H1 (cell line): ENCODE data around the gene GINS2. TPM values are rescaled to one million over a fixed set of nuclear protein-coding genes. Genes with fewer than 3 reads are reported as not detected.

Experiments used
- BRCA1 ChIP-seq: IDR thresholded peaks from 2 replicates; pipeline ENCODE4 v1.6.1; 2012; ENCODE audit warnings: low read depth, low read length, improper control_type of control experiment
- EP300 ChIP-seq, 2 experiments: IDR thresholded peaks; 1 replicate in 1 of 2; 2 replicates in 1 of 2; pipeline ENCODE4 v1.6.1; 2011 to 2012; ENCODE audit warnings: low read depth in 2 of 2, low read length in 2 of 2, mild to moderate bottlenecking in 2 of 2, borderline replicate concordance in 1 of 2, inconsistent platforms in 1 of 2, moderate library complexity in 1 of 2
- SIX5 ChIP-seq: IDR thresholded peaks from 2 replicates; pipeline ENCODE4 v1.6.1; 2011; ENCODE audit warnings: mild to moderate bottlenecking, low read depth, low read length
- TAF7 ChIP-seq: optimal IDR thresholded peaks from 2 replicates; pipeline ENCODE3; 2011; ENCODE audit warnings: low read depth, mild to moderate bottlenecking, inconsistent platforms, low read length, moderate library complexity, borderline replicate concordance
- polyA plus RNA-seq, 7 experiments: library from polyadenylated mRNA; depleted of rRNA in 3 of 7; stranded (reverse) in 5 of 7; unstranded in 2 of 7; fragments of >200 nt in 5 of 7; fragments of 200-250 nt in 2 of 7; gene quantifications; 1 replicate in 5 of 7; 2 replicates in 1 of 7; 4 replicates in 1 of 7; pipeline versions ENCODE4 v1.2.1 to v1.2.3, GENCODE V29; 2011 to 2013; ENCODE audit warnings: missing spikeins in 2 of 7, mixed read lengths in 2 of 7
- total RNA-seq: library from RNA; stranded (reverse); fragmentation: NEBNext Ultra II Directional; extraction: Animal tissue kit (Norgen Biotek cat#: 25700); gene quantifications from 2 replicates; pipeline ENCODE4 v1.2.1, GENCODE V29; 2021
- TF ChIP-seq, protein P1 (sequence below): fragments of 300-600 bp; sonication (generic); IDR thresholded peaks from 2 replicates; pipeline ENCODE4 v1.7.1; 2012; ENCODE audit warnings: low read length, moderate library complexity, mild to moderate bottlenecking, inconsistent platforms; ENCODE audit not compliant: insufficient replicate concordance
- TF ChIP-seq, protein P2 (sequence below), 3 experiments: IDR thresholded peaks; 1 replicate in 2 of 3; 2 replicates in 1 of 3; pipeline versions ENCODE4 v1.5.1 to v1.6.1; 2011; ENCODE audit warnings: low read length in 3 of 3, mild to moderate bottlenecking in 3 of 3, inconsistent platforms in 2 of 3, low read depth in 1 of 3, moderate library complexity in 1 of 3; ENCODE audit not compliant: insufficient read depth in 1 of 3; ENCODE audit errors: control extremely low read depth in 1 of 3

GINS2 gene
- total and polyA plus RNA-seq, 2 of the 8 experiments (the other 6 are each of a cell fraction or from before 2014, with no cell fraction given): 29.4 to 59.1 TPM

DNA sequence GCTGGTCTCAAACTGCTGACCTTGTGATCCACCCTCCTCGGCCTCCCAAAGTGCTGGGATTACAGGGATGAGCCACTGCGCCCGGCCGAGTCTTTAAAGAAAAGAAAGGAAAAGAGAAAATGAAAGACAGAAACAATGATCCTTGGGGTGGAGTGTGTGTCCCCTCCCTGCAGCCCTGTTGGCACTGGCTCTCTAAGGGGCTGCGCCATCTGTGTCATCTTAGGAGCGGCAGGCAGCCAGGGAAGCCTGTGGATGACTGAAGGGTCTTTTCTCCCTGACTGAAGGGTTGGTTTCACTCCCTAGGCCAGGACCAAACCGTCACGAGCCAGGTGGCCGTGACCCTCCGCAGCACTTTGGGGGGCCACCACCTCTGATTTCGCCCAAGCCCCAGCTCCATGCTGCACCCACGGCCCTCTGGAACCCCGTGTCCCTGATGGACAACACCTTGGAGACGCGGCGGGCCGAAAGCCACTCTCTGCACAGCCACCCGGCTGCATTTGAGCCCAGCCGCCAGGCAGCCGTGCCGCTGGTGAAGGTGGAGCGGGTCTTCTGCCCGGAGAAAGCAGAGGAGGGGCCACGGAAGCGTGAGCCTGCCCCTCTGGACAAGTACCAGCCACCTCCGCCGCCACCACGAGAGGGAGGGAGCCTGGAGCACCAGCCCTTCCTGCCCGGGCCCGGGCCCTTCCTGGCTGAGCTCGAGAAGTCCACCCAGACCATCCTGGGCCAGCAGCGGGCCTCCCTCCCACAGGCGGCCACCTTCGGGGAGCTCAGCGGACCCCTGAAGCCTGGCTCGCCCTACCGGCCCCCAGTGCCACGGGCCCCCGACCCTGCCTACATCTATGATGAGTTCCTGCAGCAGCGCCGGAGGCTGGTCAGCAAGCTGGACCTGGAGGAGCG is 27.7 kb downstream of the GINS2 start (continued):
- no peak for TF ChIP-seq BRCA1
- TF ChIP-seq, protein P1, sequence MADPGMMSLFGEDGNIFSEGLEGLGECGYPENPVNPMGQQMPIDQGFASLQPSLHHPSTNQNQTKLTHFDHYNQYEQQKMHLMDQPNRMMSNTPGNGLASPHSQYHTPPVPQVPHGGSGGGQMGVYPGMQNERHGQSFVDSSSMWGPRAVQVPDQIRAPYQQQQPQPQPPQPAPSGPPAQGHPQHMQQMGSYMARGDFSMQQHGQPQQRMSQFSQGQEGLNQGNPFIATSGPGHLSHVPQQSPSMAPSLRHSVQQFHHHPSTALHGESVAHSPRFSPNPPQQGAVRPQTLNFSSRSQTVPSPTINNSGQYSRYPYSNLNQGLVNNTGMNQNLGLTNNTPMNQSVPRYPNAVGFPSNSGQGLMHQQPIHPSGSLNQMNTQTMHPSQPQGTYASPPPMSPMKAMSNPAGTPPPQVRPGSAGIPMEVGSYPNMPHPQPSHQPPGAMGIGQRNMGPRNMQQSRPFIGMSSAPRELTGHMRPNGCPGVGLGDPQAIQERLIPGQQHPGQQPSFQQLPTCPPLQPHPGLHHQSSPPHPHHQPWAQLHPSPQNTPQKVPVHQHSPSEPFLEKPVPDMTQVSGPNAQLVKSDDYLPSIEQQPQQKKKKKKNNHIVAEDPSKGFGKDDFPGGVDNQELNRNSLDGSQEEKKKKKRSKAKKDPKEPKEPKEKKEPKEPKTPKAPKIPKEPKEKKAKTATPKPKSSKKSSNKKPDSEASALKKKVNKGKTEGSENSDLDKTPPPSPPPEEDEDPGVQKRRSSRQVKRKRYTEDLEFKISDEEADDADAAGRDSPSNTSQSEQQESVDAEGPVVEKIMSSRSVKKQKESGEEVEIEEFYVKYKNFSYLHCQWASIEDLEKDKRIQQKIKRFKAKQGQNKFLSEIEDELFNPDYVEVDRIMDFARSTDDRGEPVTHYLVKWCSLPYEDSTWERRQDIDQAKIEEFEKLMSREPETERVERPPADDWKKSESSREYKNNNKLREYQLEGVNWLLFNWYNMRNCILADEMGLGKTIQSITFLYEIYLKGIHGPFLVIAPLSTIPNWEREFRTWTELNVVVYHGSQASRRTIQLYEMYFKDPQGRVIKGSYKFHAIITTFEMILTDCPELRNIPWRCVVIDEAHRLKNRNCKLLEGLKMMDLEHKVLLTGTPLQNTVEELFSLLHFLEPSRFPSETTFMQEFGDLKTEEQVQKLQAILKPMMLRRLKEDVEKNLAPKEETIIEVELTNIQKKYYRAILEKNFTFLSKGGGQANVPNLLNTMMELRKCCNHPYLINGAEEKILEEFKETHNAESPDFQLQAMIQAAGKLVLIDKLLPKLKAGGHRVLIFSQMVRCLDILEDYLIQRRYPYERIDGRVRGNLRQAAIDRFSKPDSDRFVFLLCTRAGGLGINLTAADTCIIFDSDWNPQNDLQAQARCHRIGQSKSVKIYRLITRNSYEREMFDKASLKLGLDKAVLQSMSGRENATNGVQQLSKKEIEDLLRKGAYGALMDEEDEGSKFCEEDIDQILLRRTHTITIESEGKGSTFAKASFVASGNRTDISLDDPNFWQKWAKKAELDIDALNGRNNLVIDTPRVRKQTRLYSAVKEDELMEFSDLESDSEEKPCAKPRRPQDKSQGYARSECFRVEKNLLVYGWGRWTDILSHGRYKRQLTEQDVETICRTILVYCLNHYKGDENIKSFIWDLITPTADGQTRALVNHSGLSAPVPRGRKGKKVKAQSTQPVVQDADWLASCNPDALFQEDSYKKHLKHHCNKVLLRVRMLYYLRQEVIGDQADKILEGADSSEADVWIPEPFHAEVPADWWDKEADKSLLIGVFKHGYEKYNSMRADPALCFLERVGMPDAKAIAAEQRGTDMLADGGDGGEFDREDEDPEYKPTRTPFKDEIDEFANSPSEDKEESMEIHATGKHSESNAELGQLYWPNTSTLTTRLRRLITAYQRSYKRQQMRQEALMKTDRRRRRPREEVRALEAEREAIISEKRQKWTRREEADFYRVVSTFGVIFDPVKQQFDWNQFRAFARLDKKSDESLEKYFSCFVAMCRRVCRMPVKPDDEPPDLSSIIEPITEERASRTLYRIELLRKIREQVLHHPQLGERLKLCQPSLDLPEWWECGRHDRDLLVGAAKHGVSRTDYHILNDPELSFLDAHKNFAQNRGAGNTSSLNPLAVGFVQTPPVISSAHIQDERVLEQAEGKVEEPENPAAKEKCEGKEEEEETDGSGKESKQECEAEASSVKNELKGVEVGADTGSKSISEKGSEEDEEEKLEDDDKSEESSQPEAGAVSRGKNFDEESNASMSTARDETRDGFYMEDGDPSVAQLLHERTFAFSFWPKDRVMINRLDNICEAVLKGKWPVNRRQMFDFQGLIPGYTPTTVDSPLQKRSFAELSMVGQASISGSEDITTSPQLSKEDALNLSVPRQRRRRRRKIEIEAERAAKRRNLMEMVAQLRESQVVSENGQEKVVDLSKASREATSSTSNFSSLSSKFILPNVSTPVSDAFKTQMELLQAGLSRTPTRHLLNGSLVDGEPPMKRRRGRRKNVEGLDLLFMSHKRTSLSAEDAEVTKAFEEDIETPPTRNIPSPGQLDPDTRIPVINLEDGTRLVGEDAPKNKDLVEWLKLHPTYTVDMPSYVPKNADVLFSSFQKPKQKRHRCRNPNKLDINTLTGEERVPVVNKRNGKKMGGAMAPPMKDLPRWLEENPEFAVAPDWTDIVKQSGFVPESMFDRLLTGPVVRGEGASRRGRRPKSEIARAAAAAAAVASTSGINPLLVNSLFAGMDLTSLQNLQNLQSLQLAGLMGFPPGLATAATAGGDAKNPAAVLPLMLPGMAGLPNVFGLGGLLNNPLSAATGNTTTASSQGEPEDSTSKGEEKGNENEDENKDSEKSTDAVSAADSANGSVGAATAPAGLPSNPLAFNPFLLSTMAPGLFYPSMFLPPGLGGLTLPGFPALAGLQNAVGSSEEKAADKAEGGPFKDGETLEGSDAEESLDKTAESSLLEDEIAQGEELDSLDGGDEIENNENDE: no peak
- no peak for TF ChIP-seq EP300 (IDR thresholded peaks at IDR 0.05; ENCODE audit: borderline replicate concordance in 1 of 2, low read depth in 2 of 2, low read length in 2 of 2)
- no peak for TF ChIP-seq TAF7
- TF ChIP-seq, protein P2, sequence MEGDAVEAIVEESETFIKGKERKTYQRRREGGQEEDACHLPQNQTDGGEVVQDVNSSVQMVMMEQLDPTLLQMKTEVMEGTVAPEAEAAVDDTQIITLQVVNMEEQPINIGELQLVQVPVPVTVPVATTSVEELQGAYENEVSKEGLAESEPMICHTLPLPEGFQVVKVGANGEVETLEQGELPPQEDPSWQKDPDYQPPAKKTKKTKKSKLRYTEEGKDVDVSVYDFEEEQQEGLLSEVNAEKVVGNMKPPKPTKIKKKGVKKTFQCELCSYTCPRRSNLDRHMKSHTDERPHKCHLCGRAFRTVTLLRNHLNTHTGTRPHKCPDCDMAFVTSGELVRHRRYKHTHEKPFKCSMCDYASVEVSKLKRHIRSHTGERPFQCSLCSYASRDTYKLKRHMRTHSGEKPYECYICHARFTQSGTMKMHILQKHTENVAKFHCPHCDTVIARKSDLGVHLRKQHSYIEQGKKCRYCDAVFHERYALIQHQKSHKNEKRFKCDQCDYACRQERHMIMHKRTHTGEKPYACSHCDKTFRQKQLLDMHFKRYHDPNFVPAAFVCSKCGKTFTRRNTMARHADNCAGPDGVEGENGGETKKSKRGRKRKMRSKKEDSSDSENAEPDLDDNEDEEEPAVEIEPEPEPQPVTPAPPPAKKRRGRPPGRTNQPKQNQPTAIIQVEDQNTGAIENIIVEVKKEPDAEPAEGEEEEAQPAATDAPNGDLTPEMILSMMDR (IDR thresholded peaks at IDR 0.05; ENCODE audit: control extremely low read depth in 1 of 3, insufficient read depth in 1 of 3, low read depth in 1 of 3, low read length in 3 of 3): no peak
- no peak for TF ChIP-seq SIX5
